HG02798 (cell line): Measurements from ENCODE around the gene C1GALT1C1.
"Not testable (repeated sequence)": the region's sequence is repeated elsewhere in the genome, so short reads cannot be mapped to it uniquely, and the experiment has no call there.

Experiments used
- ATAC-seq: cut with Tn5 transposase; IDR thresholded peaks from one replicate; pipeline ENCODE4 v1.9.1; 2021; ENCODE audit warnings: mild to moderate bottlenecking; ENCODE audit not compliant: unreplicated experiment, poor library complexity

Gene C1GALT1C1

DNA sequence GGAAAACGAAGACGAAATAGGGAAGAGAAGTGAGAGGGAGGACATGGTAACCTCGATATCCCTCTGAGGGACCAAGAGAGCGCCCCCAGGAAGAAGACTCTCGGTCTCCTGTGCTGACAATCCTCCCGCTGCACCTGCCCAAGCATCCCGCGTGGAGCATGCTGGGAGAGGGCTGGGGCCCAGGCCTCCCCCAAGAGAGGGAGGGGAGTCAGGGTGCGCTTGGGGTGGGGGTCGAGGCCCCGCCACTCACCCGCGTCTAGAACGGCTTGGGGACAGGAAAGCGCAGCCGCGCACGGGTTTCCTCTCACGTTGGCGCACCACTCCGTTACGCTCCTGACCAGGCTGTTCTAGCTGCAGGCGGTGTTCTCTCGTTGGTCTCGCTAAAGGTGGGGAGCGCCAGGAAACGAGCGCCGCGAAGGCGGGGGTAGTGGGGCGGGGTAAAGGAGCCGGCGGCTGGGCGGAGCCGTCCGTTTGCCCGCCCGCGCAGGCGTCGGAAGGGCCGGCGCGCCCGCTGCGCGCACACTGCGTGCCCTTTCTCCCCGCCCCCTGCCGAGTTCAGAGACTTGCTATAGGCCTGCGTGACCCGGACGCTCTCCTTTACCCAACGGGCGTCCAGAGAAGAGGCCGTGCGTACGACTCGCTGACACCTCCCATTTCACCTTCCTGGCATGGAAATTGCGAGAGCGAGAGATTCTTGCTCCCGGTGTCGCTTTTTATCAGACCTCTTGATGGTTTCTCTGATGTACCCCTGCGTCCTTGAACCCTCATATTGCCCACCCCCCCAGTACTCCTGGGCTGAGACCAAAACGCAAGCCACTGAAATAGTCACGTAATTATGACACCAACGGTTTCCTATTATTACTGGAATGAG, at the start of gene C1GALT1C1:
Gene C1GALT1C1, minus strand, starts transcription at position 388 of the 871 bp plus-strand sequence. CDS start 2,888 bp downstream, outside the sequence.
- ATAC-seq, result peak; percentile 96

DNA sequence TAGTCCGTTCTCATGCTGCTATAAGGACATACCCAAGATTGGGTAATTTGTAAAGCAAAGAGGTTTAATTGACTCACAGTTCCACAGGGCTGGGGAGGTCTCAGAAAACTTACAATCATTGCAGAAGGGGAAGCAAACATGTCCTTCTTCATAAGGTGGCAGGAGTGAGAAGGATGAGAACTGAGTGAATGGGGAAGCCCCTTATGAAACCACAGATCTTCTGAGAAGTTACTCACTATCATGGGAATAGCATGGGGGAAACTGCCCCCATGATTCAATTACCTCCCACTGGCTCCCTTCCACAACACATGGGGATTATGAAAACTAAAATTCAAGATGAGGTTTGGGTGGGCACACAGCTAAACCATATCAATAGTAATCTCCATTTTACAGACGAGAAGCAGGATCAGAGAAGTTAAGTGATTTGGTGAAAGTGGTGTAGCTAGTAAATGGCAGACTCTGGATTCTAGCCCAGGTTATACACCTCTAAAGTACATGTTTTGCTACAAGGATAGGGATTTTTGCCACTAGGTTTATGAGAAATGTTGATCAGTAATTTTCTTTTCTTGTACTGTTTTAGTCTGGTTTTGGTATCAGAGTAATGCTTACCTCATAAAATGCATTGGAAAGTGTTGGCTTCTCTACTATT, 47.3 kb upstream of the C1GALT1C1 start:
- no peak for ATAC-seq

DNA sequence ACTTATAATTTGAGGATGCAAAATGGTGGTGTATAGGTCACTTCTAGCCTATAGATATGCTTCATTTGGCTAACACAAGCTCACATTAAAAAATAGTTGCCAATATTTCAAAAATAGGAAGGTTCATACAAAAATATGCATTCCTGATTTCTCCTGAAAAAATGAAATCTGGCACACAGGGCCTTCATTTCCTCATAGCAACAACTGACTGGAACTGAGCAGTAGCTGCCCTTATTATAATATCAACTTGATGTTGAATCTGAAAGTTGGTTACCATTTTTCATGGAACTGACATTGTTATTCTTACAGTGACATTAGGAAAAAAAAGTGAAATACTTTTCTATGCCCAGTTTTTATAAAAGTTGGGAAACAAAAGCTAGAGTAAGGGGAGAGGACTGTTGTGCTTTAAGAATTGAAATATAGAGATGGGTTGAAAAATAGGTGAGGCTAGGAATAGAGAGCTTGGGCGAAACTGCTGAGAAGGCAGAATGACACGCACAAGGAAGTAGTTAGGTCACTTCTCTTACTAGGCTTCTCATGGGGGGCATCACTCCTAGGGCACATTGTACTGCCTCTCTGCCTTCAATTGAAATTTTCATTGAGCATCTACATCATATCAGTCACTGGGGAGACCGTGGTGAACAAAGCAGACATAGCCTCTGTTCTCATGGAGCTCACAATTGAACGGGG, 43.1 kb upstream of the C1GALT1C1 start:
- ATAC-seq, result no peak

DNA sequence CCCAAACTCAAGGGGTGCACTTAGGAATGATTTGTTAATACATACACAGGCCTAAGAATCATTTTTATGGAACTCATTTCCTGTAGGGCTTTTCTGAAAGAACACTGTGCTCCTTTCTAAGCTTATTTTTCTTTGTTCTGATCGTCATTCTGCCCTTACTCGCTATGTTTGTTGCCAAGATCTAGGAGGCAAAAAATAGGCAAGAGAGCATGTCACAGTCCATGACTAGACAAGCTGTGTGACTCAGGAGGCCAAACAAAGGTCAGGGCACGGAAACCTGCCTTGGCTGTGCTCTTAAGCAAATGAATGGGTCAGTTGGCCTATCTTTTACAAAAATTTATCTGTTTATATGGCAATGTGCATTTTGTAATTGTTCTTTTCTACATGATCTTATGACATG, 42.5 kb upstream of the C1GALT1C1 start:
- ATAC-seq, result no peak

GRCh38 chrX:120671963-120672362, 42.1 kb upstream of the C1GALT1C1 start:
- no peak for ATAC-seq

DNA sequence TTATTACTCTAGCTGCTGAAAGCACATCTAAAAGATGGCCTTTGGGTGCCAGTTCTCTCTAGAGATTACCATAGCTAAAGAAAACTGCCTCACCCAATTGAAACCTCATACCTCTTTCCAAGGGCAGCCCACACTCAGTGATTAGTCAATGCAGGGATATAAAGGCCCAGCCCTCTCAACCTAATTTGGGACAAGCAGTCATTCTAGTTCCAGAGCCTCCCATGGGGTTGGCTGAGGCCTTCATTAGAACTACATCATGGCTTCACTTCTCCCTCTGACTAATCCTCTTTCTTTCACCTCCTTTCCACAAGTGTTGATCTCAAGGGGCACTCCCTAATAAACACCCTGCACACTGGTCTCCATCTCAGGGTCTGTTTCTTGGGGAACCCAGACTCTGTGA, 38.5 kb upstream of the C1GALT1C1 start:
- no peak for ATAC-seq

GRCh38 chrX:120664535-120664934, 34.7 kb upstream of the C1GALT1C1 start:
- ATAC-seq, result not testable (repeated sequence)

- ATAC-seq, result no peak
These were observed 34.2 kb upstream of the C1GALT1C1 start for GRCh38 chrX:120664081-120664480.

DNA sequence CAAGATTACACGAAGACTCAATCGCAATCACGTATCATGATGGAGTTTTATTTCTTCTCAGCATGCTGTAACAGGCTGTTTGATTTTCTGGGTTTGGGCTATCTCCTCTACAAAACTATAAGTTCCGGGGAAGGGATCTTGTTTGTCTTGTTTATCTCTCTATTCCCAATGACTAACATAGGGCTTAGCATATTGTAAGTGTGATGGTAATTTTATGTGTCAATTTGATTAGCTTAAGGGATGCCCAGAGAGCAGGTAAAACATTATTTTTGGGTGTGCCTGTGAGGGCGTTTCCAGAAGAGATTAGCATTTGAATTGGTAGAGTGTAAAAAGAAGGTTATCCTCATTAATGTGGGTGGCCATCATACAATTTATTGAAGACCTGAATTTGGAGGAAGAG, 32.8 kb upstream of the C1GALT1C1 start:
- ATAC-seq, result no peak

DNA sequence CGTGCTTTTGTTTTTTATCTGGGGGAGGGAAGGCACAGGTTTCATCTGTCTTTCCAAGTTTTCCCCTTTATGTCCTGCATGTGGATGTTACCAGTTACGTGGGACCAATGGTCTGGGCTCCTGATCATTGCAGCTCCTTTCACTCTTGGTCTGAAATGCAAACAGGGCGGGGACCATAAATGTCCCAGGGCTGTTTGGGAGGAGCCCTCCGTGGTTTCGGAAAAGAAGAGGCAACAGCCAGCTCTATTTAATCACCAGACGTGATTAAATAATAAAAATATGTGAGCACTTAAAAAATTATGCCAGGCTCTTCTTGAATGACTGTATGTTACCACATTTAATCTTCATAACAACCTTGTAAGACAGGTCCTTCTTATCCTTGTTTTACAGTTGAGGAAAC, 30.8 kb upstream of the C1GALT1C1 start:
- no peak for ATAC-seq

DNA sequence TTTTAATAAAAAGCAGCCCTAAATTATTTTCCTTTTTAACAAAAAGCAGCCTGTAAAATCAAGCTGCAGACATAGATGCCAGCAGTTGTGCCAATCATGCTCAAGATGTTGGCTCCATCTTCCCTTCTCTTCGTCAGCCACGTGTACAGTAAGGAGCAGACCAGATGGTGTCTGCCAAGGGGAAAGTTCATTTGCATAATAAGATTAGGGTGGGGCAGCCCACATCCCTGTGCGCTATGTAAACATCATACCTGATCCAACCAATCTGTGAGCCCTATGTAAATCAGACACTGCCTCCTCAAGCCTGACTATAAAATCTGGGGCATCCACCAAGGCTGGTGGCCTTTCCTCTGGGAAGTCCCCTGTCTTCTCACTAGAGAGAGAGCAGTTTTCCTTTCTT, 23.1 kb upstream of the C1GALT1C1 start:
- ATAC-seq, result no peak

DNA sequence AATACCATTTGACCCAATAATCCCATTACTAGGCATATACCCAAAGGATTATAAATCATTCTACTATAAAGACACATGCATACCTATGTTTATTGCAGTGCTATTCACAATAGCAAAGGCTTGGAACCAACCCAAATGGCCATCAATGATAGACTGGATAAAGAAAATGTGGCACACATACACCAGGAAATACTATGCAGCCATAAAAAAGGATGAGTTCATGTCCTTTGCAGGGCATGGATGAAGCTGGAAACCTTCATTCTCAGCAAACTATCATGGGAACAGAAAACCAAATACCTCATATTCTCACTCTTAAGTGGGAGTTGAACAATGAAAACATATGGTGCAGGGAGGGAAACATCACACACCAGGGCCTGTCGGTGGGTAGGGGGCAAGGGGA, 22.4 kb upstream of the C1GALT1C1 start:
- not testable (repeated sequence) for ATAC-seq

GRCh38 chrX:120647127-120647526, 17.3 kb upstream of the C1GALT1C1 start:
- no peak for ATAC-seq

DNA sequence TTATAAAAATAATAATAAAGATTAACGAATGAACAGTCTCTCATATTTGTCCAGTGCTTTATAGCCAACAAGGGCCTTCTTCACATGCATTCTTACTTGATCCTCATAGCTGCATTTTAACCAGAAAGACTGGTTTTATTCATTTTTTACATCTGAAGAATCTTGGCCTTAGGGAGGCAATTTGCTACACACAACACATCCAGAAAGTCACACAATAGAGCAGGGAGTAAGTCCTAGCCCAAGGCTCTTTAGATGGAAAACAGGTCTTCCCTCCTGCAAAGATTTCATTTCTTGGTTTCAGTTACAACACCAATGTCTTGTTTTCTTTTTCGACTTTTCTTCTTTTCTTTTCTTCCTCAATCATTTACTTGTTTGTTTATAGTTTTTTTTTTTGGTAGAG, 13.0 kb upstream of the C1GALT1C1 start:
- no peak for ATAC-seq

DNA sequence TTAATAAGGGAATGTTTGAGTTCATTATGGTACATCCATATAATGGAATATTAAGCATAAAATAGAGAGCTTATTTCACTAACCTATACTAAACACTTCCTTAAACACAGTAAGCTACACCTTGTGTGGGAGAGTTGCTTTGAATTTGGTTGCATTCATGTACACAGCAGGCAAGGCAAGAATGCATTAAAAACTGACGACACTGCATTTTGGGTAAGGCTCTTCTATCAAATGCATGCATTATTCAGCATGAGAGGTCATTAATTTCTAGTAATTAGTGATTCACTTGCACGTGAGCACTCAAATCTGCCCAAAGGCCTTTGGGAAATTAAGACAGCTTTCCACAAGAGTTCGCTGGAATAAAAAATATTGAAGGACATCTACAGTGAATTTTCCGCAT, 8.8 kb upstream of the C1GALT1C1 start:
- no peak for ATAC-seq

DNA sequence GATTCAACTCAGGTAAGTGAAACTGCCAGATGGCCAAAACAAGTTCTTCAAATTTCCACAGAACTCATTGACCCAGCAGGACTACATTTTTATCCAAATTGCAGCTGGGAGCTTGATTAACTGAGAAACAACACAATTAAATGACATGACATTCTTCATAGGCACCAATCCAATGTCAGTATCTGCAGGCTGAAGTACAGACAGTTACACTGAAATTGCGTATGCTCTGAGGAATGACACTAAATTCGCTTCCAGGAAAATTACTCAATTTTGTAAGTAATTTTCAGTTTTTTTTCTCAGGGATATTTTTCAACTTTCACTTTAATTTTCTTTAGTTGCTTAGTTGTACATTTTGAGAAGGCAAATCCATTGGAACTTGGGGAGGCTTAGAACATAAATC, 4.5 kb downstream of the C1GALT1C1 start:
- ATAC-seq, result no peak

DNA sequence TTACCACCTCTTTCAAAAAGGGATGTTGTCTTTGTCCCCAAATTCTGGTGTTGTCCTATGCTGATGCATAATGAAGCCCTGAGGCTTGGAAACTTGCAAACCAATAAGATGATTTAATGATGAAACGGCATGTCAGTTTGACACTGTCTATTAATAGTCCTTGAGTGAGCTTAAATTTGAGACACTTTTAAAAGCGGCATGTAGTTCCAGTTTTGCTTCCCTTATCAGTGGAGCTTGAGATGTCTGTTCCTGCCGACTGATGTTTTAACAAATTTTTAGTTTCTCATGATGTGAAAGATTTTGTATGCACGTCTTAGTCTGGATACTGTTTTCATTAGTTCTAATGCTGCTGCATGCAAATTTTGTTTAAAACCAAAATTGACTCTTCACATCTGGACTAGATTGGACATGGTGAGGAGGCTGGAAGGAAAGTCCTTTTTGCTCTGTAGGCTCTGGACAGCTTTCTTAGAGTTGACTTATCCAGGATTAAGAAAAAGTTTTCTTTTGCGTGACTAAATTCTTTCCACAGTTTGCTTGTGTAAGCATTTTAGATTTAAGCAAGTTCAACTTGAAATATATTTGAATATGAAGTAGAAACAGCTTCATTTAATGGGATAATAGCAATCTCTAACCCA, 11.7 kb downstream of the C1GALT1C1 start:
- ATAC-seq, result peak; percentile 53

DNA sequence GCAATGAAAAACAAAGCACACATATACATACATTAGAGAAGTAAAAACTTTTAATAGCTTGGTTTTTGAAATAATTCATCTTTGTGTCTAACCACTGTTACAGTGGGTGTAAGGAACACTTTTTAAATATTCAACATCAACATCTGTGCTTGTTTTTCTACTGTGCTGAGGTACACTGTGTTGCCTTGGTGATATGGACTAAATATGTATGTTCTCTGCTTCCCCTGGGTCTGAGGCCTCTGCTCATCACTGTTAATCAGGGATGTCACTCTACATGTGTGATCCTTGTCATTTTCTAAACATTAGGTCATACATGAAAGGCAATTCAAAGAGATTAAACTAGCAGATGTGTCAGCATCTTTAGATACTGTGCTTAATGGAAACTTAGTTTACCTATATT, 15.0 kb downstream of the C1GALT1C1 start:
- no peak for ATAC-seq

GRCh38 chrX:120612086-120612485, 17.8 kb downstream of the C1GALT1C1 start:
- no peak for ATAC-seq

DNA sequence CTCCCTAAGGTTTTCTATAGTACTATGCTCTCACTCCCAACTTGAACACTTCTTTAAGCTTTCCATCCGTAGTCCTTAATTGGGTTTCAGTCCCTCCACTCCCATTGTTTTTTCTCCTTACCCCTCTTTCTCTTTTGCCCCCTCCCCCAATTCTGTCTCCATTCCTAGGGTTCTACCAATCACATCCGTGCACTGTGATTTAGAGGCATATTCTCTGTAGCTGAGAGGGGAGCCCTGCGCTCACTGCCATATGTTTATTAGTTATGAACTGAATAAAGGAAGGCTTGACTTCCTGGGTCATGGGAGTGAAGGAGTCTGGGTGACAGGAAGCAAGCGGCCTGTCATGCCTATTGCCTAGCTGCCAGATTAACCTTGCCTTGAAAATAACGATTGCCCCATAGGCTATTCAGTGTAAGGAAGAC, 25.5 kb downstream of the C1GALT1C1 start:
- peak; percentile 68 for ATAC-seq
